HG03575 (cell line): ENCODE measurements around the gene TUBGCP2.

ENCODE experiments used
- ATAC-seq: cut with Tn5 transposase; IDR thresholded peaks from one replicate; pipeline ENCODE4 v1.9.1; 2021; ENCODE audit not compliant: unreplicated experiment, insufficient number of reproducible peaks, low FRiP score; ENCODE audit errors: extremely low read depth

TUBGCP2 gene

DNA sequence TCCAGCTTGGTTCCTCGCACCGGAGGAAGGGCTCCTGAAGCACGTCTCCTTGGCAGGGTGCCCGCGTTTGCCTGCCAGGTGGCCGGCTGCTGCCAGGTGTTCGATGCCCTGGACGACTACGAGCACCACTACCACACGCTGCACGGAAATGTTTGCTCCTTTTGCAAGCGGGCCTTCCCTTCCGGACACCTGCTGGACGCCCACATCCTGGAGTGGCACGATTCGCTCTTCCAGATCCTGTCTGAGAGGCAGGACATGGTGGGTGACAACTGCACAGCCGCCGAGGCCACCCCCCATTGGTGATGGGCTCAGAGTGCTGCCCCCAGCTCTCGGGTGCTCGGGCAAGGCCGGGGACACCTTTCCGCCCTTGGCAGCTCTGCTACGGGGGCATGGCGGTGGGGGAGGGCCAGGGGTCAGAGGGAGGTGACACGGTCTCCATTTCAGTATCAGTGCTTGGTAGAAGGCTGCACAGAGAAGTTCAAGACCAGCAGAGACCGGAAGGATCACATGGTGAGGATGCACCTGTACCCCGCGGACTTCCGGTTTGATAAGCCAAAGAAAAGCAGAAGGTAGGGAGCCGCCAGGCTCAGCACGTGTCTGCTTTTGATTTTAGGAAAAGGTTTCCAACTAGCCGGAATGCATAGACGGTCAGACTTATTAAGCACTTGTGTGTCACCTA, 1.2 kb upstream of the TUBGCP2 start:
- ATAC-seq = no peak

GRCh38 chr10:133309100-133309719, 538 bp upstream of the TUBGCP2 start:
- ATAC-seq = peak; percentile 49

DNA sequence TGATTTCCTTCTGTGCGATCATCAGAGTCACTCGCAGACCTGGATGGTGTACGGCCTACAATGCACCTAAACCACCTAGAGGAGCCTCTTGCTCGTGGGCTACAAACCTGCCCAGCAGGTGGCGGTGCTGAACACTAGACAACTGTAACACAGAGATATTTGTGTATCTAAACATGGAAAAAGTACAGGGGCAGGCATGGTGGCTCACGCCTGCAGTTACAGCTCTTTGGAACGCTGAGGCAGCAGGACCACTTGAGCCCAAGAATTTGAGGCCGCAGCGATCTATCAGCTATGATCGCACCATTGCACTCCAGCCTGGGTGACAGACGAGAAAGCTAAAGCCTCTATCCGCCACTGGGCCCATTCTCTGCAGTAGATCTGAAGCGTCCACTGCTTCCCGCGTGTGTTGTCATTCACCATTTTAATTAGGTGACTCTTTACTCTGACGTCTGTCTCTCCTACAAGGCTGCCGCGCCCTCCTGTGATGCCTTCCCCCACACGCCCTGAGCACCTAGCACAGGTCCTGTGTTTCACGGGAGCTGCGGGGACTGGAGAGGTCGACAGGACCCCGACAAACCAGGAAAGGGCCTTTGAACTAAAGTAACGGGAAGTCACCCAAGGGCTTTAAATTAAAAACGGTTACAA, 774 bp downstream of the TUBGCP2 start:
- no peak for ATAC-seq

GRCh38 chr10:133306941-133307379, 1.7 kb downstream of the TUBGCP2 start:
- ATAC-seq = no peak

DNA sequence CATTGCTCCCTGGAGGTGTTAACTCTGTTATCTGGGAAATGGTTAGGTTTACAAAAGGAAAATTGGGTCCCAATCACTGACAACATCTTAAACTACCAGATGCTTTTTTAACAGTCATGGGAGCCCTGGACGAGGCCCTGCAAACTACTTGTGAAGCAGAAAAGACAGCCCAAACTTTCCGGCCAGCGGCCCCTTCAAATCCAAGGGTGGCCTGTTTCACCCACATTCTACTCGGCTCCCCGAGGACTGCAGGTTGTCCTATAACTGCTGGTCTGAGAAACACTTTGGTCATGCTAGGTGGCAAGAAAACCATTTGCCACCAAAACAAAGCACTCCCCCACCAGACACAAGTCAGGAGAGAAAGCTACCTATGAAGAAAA, 2.6 kb downstream of the TUBGCP2 start:
- ATAC-seq = no peak

GRCh38 chr10:133303206-133303605, 5.5 kb downstream of the TUBGCP2 start:
- no peak for ATAC-seq

DNA sequence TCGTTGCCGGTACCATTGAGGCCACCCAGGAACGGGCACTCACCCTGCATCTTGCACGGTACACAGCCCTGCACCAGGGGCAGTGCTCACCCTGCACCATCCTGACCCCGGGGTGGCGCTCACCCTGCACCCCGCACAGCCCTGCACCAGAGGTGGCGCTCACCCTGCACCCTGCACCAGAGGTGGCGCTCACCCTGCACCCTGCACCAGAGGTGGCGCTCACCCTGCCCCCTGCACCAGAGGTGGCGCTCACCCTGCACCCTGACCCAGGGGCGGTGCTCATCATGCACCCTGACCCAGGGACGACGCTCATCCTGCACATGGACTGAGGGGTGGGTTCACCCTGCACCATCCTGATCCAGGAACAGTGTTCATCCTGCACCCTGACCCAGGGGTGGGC, 6.4 kb downstream of the TUBGCP2 start:
- ATAC-seq = no peak

DNA sequence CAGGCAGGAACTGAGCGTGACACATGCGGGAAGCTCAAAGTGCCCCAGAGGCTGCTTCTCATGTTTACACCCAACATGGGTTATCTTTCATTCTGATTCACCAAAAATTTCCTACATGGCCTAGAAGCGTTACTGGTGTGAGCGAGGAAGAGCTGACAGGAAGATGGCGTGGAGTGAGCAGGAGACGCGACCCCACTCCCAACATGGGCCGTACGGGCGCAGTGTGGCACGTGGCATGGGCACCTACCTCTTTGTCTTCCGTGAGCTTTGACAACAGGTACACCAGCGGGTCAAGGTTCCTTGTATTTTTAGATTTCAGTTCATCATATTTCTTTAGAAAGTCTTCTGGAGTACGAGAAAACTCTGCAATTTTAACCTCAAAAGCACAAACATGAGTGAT, 8.9 kb downstream of the TUBGCP2 start:
- no peak for ATAC-seq

- no peak for ATAC-seq
Measured at GRCh38 chr10:133299224-133299623, 9.4 kb downstream of the TUBGCP2 start.

GRCh38 chr10:133298466-133298865, 10.2 kb downstream of the TUBGCP2 start:
- ATAC-seq = no peak

DNA sequence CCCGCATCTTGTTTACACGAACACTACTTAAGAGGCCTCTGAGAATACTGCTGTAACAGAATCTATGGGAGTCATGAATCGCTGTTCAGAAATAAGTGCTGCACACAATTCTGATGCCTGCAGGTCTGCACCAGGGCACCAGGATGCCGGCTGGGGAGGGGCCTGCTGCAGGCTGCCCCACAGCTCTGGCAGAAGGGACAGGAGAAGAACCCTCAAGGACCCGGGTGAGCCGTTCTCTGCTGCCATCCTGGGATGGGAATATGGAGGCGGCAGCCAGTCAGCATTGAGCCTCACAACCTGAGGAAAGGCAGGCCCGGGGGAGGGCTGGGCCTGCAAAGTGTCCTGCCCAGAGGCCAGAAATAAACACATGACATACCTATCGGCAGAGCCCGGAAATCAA, 11.2 kb downstream of the TUBGCP2 start:
- no peak for ATAC-seq

DNA sequence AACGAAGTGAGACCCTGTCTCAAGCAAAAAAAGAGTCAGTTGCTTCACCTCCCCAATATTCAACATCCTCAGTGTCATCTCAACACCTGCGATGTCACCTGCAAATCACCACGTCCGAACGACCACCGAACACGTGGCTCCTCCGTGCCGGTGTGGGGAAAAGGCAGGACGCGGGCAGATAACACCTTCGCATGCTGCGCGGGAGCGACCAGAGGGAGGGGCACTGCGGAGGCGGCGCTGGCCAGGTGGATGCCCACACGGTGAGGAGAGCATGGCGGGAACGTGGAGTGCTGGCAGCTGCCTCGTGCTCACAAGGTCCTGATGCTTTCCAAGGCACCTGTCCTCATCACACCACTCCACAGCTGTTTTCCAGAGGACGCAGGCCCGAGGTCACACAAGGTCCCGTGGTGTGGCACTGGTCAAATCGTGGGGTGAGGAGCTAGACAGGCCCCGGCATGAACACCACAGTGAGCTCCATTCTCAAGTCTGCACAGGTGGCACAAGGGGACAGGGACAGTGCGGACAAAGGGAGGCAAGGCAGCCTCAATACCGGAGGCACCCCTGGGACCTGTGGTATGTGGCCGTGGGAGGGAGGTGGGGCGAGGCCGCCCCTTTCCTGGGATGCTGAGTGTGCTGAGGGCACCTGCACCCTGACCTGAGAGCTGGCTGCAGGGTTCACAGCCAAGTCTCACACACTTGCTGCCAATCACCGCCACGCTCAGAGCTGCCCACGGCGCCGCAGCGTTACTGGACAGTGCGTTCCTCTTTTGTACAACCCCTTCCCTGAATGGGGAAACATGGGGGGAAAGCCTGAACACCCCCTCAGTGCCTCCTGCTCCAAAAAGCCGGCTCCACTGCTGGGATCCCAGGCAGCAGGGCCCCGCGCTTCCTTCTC, 13.0 kb downstream of the TUBGCP2 start:
- no peak for ATAC-seq

GRCh38 chr10:133294189-133294588, 14.5 kb downstream of the TUBGCP2 start:
- no peak for ATAC-seq

DNA sequence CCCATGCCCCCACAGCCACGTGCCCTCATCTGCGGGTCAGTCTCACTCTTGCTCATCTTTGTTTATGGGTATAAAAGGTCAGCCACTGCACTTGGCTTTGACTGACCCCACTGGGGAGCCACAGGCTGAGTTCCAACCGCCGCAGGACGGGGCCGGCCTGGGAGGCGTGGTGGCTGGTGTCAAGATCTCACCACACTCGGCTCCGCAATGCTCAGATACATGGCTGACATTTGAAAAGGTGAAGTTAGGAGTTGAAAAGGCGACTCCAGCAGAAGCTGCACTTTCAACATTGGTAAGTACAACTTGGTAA, 14.9 kb downstream of the TUBGCP2 start:
- ATAC-seq = no peak

DNA sequence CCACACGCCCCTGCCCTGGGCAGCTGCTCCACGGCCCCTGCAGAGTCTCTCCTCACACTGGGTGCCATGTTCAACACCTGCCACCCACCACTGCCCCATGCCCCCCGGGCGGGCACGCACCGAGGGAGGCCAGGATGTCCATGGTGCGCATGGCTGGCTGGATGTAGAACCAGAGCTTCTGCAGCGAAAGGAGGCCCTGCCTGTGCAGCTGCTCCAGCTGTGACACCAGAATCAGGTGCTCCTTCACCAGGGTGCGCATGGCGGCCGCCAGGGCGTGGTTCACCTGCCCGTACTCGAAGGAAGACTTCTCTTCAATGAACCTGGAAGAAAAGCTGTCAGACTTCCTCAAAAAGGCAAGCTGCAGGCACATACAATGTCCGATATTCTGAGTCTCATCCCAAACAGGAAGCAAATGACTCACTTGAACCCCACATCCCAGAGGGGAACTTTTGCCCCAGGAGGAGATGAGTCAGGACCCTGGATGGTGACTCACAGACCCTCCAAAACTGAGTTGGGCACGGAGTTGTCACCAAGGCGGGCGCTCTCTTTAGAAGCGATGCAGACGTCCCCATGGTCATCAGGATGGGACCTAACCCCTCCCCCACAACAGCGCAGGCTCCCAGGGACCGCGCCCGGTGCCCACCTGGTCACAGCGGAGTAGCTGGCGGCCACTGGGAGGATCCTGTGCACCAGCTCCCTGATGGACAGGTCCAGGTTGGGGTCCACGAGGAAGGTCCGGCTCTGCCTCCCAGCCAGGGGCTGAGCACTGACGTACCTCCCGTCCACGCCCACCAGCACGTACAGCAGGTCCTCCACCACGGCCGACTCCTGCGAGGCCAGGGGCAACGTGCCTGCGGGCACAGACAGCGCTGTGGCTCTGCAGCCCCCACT, 15.5 kb downstream of the TUBGCP2 start:
- no peak for ATAC-seq

GRCh38 chr10:133289761-133290160, 18.9 kb downstream of the TUBGCP2 start:
- no peak for ATAC-seq

GRCh38 chr10:133287832-133288500, 20.7 kb downstream of the TUBGCP2 start:
- ATAC-seq = no peak

DNA sequence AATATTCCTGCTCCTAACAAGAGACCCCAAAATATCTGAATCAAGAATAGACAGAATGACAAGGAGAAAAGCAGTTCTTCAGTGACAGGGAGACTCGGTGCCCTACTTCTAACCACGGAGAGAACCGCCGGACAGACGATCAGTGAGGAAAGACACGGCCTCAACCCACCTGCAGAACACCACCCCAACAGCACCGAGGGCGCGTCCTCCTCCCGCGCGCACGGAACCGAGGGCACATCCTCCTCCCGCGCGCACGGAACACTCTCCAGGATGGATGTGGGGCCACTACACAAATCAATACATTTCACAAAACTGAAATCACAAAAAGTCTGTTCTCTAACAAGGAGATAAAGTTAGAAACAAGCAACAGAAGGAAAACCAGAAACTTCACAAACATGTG, 22.3 kb downstream of the TUBGCP2 start:
- ATAC-seq = no peak
